ENCODE data around the gene NUP54.

DNA sequence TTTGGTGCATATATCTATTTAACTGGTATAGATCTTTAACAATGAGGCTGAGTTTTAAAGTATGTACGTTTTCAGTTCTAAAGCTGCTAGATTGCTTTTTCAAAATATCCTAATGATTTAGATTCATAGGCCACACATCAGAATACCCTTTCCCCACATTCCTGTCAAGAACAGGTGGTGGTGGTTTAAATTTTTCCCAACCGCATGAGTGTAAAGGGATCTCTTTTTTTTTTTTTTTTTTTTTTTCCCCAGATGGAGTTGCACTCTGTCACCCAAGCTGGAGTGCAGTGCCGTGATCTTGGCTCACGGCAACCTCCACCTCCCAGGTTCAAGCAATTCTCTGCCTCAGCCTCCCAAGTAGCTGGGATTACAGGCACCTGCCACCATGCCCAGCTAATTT is 28.0 kb downstream of the NUP54 start:
- TF ChIP-seq EZH2 (IDR thresholded peaks at IDR 0.05; ENCODE audit: low read depth, low read length, severe bottlenecking) (no peak), CTCF (IDR thresholded peaks at IDR 0.05; ENCODE audit: control extremely low read depth in 1 of 3, insufficient read depth in 1 of 3, low read depth in 1 of 3, low read length in 3 of 3) (no peak), RXRA (IDR thresholded peaks at IDR 0.05; ENCODE audit: insufficient read depth, low read depth, low read length) (no peak)
- TF ChIP-seq, protein P1, sequence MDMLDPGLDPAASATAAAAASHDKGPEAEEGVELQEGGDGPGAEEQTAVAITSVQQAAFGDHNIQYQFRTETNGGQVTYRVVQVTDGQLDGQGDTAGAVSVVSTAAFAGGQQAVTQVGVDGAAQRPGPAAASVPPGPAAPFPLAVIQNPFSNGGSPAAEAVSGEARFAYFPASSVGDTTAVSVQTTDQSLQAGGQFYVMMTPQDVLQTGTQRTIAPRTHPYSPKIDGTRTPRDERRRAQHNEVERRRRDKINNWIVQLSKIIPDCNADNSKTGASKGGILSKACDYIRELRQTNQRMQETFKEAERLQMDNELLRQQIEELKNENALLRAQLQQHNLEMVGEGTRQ (IDR thresholded peaks at IDR 0.05; ENCODE audit: low read length): no peak

All from H1 (cell line).